ACHN (cell line): ENCODE measurements around the gene SGPL1.
"Not testable (repeated sequence)": the region's sequence is repeated elsewhere in the genome, so short reads cannot be mapped to it uniquely, and the experiment has no call there.

Experiments
- DNase-seq: peaks from one replicate; pipeline ENCODE4 v3.0.0-alpha.2; 2015
- in situ Hi-C: cut with HindIII; loops from 2 replicates; pipeline ENCODE4 v1.10.0; 2017; ENCODE audit warnings: low sequenced_read_pairs, low pct_ligation_motif_present, low pct_unique_long_range_greater_than_20kb

Gene SGPL1

GRCh38 chr10:70856454-70856853, 40.7 kb downstream of the SGPL1 start:
- DNase-seq, result no peak
- in situ Hi-C loops, result no loop called here

- no peak for DNase-seq
- in situ Hi-C loops, result no loop called here
Observed at GRCh38 chr10:70858759-70859158, 43.0 kb downstream of the SGPL1 start.

GRCh38 chr10:70861495-70862197, 45.9 kb downstream of the SGPL1 start:
- in situ Hi-C loops, DNase-seq: not testable (repeated sequence)

GRCh38 chr10:70863470-70864160, 47.9 kb downstream of the SGPL1 start:
- in situ Hi-C loops, result no loop called here
- no peak for DNase-seq

- no peak for DNase-seq
- in situ Hi-C loops, result no loop called here
Observed at GRCh38 chr10:70864935-70865334, 49.2 kb downstream of the SGPL1 start.

- DNase-seq, result no peak
- in situ Hi-C loops, result no loop called here
Observed at GRCh38 chr10:70866424-70866823, 50.7 kb downstream of the SGPL1 start.

GRCh38 chr10:70872291-70872690, 56.5 kb downstream of the SGPL1 start:
- in situ Hi-C loops, result no loop called here
- no peak for DNase-seq

- in situ Hi-C loops, result no loop called here
Observed at GRCh38 chr10:70874061-70874460, 58.3 kb downstream of the SGPL1 start.

GRCh38 chr10:70879207-70879606, 63.5 kb downstream of the SGPL1 start:
- no peak for DNase-seq
- in situ Hi-C loops, result no loop called here

More at GRCh38 chr10:70874061-70874460, 58.3 kb downstream of the SGPL1 start:
- no peak for DNase-seq

- DNase-seq, result peak; percentile 79
- in situ Hi-C loops, result no loop called here
Observed at GRCh38 chr10:70880077-70880534, 64.4 kb downstream of the SGPL1 start.

- no peak for DNase-seq
- in situ Hi-C loops, result no loop called here
Observed at GRCh38 chr10:70884741-70885140, 69.0 kb downstream of the SGPL1 start.

- DNase-seq, result no peak
- in situ Hi-C loops, result no loop called here
Observed at GRCh38 chr10:70885481-70885880, 69.7 kb downstream of the SGPL1 start.

- DNase-seq, result no peak
- in situ Hi-C loops, result no loop called here
Observed at GRCh38 chr10:70885931-70886903, 70.5 kb downstream of the SGPL1 start.

- in situ Hi-C loops, result no loop called here
- no peak for DNase-seq
Observed at GRCh38 chr10:70886921-70887665, 71.3 kb downstream of the SGPL1 start.

GRCh38 chr10:70887804-70888800, 72.4 kb downstream of the SGPL1 start, which contains the start of gene PCBD1:
TSS of gene PCBD1 (minus strand) at chr10:70888565. CDS start at chr10:70888533, 32 bp downstream.
- peak; percentile 88 for DNase-seq
- in situ Hi-C loops, result no loop called here

- no peak for DNase-seq
- in situ Hi-C loops, result no loop called here
Observed at GRCh38 chr10:70889291-70889690, 73.5 kb downstream of the SGPL1 start.

GRCh38 chr10:70890917-70891431, 75.2 kb downstream of the SGPL1 start:
- no peak for DNase-seq
- in situ Hi-C loops, result no loop called here
